Body of pancreas (tissue), 4 donors: Measurements from ENCODE around the gene HOXB1.

ENCODE experiments used
- CTCF ChIP-seq, 7 experiments: fragments of 450-650 bp in 4 of 7; fragments of 200-600 bp in 3 of 7; sonication (generic) in 3 of 7; IDR thresholded peaks; one replicate each; pipeline ENCODE4 v1.5.1; 2016 to 2019; ENCODE audit warnings: antibody characterized with exemption in 7 of 7
- POLR2A ChIP-seq, 3 donors: fragments of 450-650 bp; IDR thresholded peaks; one replicate each; pipeline ENCODE4 v1.6.1; 2016; ENCODE audit warnings: antibody characterized with exemption in 3 of 3, mild to moderate bottlenecking in 2 of 3

GRCh38 chr17:48489781-48490180 is 41.0 kb downstream of the HOXB1 start:
- TF ChIP-seq CTCF (IDR thresholded peaks at IDR 0.05): no peak
- no peak for TF ChIP-seq POLR2A (IDR thresholded peaks at IDR 0.05)
